GM19397 (cell line): Measurements from ENCODE around the gene PBX3.

Experiments
- ATAC-seq: cut with Tn5 transposase; IDR thresholded peaks from one replicate; pipeline ENCODE4 v1.9.1; 2021; ENCODE audit warnings: mild to moderate bottlenecking, moderate library complexity; ENCODE audit not compliant: unreplicated experiment

PBX3 gene

DNA sequence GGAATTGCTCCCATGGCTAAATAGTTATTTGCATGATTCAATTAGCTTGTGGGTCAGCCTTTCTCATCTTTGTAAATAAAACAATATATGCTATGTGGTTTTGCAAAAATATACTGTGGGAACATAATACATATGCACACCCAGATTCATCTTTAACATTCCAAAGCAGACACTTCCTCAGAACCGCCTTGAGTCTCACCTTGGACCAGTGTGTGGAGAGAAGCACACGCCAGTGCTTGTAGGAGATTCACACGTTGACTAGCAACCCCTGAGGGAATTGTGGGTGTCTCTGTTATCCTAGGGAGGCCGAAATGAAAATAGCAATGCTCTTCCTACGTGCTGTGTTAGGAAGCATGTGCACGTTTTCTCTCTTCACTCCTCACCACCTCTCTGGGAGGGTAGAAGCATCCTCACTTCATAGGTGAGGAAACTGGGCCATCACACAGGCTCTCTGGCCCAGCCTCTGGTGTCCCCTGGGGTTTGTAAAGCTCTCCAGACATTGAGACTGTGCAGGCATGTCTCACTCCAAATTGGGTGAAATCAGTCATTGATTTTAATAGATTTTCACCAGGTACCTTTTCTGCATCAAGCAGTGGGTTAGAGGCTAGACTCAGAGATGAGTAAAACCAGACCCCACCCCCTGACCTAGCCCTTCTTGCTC lies 221.7 kb downstream of the PBX3 start:
- ATAC-seq = no peak

DNA sequence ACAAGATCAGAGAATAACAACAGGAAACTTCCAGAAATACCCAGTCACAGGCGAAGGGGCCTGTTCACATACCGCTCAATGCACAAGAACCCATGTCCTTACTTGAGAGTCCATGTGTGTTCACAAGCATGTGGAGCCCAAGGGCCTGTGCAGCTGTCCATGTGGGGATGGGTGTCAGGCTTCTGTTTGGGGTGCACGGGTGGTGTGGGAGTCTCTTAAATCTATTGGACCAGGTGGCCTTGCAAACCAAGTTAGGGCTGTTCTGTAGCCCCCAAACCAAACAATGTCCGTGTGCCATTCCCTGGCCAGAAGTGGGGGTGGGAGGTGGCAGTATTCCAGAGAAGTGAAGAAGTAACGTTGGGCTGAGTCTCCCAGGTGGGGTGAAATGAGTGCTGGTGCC lies 222.3 kb downstream of the PBX3 start:
- ATAC-seq = no peak

DNA sequence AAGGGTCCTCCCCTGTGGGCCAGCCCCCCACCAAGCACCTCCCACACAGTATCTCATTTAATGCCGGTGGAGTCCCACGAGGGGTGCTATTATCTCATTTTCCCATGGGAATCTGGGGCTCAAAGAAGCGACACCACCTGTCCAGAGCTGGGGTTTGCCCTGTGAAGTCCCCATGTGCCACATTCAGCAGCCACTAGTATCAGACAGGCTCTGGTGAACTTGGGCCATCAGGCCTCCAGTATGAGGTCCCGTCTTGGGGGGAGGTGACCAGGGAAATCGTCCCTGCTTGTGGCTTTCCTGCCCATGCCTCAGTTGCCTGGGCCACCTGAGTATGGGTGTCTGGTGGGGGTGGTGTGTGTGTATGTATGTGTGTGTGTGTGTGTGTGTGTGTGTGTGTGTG lies 222.7 kb downstream of the PBX3 start:
- ATAC-seq = no peak

DNA sequence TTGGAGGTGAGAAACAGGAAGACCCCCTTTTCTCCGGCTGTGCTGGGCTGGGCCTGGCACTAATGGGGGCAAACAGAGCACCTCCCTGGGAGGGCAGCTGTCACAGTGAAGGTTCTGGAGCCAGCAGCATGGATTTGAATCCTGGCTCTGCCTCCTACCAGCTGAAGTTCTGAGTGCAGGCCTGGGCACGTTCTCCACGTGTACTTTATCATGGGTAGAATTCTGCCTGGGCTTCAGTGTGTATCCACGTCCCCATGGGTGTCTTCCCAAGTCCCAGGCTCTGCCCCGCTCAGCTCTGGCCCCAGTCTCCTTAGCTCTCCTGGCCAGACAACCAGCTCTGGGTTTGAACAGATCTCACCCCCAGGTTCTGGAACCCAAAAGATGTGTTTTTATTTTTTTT lies 223.2 kb downstream of the PBX3 start:
- no peak for ATAC-seq

DNA sequence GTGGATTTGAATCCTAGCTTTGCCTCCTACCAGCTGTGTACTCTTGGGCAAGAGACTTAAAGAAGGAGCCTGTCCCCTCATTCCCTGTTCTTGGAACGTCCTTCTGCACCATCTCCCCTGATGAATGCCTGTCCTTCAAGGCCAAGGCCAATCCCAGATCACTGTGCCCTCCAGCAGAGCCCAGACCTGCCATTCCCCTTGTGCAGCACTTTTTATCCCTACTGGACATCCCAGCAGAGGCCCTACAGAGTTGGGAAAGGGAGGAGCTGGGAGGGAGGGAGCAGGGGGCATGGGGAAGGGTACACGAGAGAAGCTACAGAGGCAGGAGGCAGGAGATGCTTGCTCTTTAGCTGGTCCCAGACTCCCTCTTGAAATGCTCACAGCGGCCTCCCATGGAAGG lies 223.9 kb downstream of the PBX3 start:
- ATAC-seq = no peak

DNA sequence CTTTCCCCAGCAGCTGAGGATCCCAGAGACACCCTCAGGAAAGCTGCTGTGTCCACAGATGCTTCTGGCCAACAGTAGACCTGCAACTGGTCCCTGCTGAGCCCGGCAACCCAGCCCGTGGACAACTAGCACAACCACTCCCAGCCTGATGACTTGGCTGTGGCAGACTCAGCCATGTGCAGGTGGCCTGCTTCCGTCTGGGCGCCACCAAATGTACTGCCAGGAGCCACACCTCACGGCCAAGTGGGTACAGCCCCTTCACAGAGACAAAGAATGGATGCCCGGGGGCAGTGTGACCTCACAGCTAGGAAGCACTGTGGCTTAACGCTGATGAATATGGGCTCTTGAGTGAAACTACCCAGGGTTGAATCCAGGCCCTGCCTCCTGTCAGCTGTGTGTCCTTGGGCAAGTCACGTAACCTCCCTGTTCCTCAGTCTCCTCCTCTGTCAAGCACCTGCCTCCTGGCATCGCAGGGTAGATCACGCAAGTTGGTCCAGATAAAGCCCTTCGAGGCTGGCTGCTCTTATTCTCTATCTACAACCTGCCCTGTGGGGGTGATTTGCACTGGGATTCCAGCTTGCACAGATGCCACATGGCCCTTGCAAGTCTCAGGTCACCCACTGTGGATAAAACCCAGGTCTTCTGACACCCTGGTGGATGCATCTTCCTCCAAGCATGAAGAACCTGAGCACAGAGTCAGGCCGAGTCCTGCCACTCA lies 225.0 kb downstream of the PBX3 start:
- ATAC-seq = no peak

DNA sequence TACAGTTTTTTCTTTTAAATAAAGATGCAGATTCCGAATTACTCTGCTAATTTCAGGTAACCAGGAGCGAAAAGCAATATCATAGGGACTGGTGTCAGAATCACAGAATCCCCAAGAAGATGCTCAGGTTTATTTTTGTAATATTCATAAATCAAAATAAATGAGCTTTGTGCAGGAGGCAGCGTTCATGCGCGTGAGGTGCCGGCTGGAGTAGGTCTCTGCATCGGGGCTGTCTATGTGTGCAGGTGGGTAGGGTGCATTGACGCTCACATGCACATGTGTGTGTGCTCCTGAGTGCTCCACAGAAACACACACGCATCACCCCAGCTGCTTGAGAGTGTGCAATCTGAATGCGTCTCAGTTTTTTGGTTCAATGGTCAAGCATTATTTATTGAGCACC lies 226.4 kb downstream of the PBX3 start:
- ATAC-seq = no peak

DNA sequence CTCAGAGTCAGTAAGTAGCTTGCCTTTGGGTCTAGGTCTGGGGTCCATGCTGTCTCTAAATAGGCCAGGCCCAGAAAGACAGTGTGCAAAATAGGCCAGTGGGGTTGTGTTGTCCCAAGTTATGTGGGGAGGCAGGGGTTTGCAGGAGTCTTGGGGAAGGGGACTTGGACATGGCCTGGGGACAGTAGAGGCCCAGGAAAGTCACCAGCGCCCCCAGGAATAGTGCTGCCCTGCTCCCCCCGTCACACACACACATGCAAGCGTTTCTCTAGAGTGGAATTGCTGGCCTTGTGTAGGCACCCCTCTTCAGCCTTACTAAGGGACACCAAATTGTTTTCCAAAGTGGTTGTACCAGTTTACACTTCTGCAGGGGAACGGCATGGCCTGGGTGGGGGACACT lies 227.5 kb downstream of the PBX3 start:
- ATAC-seq = no peak

DNA sequence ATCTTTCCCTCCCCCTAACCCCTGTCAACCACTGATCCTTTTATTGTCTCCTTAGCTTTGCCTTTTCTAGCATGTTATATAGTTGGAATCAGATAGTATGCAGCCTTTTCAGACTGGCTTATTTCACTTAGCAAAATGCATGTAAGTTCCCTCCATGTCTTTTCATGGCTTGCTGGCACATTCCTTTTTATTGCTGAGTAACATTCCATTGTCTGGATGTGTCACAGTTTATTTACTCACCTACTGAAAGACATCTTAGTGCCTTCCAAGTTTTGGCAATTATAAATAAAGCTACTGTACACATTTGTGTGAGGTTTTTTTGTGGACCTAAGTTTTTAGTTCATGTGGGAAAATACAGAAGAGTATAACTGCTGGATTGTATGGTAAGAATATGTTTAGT lies 230.1 kb downstream of the PBX3 start:
- ATAC-seq = no peak

DNA sequence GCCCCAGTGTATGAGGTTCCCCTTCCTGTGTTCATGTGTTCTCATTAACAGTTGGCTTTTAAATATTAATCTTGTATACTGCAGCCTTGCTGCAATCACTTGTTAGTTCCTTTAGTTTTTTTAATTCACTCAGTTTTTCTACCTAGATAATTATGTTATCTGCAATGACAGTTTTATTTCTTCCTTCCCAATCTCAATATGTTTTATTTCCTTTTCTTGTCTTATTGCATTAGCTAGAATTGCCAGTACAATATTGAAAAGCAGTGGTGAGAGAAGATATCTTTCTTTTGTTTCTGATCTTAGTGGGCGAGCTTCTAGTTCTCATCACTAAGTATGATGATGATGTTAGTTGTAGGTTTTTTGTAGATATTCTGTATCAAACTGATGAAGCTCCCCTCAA lies 232.2 kb downstream of the PBX3 start:
- ATAC-seq = no peak

DNA sequence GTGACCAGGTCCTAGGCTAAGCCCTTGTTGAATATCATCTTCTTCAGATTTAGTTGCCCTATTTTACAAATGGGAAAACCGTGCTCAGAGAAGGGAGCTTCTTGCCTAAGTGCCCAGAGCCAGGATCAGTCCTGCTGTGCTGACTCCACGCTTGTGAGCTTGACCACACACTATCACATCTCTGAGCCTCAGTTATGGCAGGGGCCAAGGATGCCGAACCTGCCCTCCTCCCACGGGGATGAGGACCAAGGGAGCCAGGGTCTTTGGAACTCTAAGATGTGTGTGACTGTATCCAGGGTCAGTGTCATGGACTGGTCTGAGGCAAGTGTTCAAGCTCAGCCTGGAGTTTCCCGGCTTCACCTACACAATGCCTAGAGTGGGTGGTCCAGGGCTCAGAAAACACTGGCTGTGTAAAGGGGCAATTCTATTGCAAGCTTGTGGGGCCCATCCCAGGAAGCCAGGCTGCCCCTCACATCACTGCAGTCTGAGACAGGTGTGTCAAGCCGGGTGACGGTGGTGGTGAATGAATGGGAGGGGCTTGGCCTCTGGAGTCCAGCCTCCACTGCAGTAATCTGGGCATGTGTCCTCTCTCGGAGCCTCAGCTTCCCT lies 235.7 kb downstream of the PBX3 start:
- ATAC-seq = no peak

DNA sequence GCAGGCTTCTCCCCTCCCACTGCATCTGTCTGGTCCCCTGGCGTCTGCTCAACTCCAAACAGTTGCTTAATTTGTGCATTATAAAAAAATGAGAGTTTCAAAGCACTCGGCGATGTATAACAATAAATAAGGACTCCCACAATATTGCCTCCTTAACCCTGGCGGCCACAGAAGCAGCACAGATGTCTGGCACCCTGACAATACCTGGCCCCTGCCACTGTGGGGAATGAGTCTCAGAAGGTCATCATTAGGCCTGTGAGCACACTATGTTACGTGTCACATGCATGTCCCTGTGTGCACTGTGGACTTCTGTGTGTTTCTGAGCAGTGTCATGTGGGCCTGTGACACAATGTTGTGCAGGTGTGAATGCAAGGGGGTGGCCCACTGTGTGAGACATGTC lies 236.5 kb downstream of the PBX3 start:
- ATAC-seq = no peak

DNA sequence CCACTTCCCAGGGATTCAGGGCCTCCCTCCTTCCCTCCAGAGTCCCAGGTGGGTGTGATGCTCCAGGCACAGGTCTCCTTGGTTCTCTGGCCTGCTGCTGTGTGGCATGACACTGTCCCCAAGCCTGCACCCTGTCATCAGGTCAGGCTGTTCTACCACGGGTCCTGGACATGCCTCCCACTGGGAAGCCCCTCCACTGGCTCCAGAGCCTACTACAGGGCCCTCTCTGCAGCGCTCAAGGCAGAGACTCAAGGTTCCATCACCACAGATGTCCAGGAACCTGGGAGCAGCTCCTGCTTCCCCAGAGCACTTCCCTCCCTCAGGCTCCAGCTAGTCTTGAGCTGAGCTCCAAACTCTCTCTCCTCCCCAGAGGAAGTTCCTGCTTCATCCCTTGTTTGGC lies 237.3 kb downstream of the PBX3 start:
- ATAC-seq = no peak

DNA sequence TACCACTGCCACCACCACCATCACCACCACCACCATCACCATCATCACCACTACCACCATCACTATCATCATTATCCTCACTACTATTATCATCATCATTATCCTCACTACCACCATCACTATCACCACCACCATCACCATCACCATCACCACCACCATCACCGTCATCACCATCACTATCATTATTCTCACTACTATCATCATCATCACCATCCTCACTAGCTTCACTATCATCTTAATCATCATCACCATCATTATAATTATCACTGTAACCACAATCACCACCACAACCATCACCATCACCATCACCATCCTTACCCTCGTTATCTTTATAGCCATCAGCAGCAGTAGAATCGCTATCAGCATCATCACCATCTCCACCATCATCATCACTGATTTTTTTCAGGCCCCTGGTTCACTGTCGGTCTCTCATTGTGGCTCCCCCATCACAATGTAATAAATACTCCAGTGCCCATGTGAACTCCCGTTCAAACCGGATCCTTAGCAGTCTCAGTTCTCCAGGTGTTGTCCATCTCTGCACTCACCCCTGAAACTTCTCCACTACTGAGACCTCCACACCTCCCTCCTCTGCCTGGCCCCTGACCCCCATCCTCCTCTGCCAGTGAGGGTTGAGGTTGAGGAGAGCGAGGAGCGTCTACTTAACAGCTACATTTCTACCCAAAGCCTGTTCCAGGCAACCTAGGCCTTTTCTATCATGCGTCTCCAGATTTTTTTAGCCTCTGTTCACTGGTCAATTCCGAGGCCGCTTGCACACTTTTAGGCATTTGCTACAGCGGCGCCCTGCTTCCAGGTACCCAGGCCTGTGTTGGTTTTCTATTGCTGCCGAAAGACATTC lies 238.2 kb downstream of the PBX3 start:
- ATAC-seq = no peak

DNA sequence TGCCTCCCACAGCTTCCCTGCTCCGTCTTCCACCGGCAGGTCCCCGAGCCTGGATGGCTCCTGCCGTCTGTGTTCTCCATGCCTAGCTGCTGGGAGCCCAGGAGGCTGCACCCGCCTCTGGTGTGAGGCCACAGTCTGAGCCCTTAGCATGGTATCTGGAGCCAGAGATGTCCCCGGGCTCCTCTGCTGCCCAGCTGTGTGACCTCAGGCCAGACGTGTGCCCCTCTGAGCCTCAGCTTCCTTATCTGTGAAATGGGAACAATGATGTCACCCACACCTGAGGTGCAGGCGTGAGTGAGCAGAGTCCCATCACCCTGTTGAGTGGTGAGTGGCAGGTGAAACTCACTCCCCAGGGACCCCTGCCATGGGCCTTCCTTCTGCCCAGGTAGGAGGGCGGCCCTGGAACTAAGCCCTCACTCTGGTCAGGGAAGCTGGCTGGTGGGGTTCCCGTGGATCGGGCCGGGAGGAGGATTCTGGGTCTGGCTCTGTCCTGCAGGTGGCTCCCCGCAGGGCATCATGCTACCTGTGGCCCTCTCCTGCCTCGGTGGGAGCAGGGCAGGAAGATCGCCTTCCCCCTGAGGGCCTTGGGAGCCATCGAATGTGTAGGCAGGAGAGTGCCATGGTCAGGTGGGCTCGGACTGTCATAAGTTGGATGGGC lies 239.0 kb downstream of the PBX3 start:
- ATAC-seq = no peak

DNA sequence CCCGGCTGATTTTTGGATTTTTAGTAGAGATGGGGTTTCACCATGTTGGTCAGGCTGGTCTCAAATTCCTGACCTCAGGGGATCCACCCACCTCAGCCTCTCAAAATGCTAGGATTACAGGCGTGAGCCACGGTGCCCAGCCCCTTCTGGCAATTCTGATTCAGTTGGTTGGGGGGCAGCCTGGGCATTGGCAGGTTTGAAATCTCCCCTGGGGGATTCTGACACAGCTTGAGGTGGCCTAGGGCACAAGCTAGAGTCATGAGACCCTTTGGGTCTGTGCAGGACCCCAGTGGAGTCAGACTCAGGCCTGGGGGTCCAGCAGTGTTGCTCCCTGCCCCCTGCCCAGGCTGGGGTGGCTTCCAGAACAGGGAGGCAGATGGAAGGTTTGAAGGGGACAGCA lies 239.8 kb downstream of the PBX3 start:
- no peak for ATAC-seq

DNA sequence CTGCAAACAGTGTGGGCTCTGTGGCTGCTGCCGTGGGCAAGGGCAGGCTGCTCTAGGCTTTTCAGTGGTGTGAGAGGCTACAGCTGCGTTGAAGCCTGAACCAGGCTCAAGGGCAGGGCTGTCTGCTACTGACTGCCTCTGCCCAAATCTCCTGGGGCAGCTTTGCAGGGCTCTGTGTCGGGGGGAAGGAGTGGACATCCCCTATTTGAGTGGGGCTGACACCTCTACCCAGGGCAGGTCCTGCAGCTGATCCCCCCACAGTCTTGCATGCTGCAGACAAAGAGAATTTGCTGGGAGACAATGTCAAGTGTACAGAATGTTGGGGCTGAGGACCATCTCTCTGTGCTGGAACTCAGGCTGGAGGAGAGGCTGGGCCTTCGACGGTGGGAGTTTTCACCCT lies 240.2 kb downstream of the PBX3 start:
- no peak for ATAC-seq

DNA sequence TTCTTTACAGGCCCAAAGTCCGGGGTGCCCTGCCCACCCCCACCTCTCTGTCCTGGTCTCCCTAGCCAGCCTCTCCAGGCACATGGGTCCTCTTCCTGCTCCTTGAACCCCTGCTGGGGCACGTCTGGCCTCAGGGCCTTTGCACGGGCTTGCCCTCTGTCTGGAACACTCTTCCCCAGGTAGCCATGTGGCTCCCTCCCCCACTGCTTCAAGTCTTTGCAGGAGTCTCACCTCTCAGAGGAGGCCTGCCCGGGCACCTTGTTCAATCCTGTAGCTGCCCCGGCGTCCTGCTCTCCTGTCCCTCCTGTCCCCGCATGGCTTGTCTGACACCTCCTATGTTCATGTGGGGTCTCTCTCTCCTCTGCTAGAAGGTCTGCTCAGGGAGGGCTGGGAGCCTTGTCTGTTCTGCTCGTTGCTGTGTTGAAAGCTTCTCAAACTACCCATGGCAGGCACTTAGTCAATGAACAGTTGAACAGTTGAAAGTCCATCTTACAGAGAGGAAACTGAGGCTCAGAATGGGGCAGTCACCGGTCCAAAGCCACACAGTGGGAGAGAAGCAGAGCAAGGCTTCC lies 241.4 kb downstream of the PBX3 start:
- ATAC-seq = no peak

DNA sequence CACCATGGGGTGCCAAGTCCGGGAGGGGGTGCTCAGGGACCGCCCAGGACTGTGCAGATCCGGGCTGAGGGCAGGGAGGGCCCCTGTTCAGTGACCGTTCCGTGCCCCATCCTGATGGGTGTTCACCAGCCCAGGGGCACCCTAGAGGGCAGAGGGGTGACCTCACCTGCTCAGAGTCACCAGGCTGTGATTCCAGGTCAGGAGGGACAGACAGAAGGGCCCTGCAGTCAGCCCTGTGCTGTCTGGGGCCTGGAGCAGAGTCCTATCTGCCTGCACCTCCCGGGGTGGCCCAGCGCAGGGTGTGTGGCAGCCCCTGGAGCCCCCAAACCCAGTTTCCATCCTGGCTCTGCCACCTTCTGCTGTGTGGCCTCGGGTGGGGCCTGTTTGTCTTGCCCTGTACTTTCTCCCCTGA lies 241.9 kb downstream of the PBX3 start:
- no peak for ATAC-seq

DNA sequence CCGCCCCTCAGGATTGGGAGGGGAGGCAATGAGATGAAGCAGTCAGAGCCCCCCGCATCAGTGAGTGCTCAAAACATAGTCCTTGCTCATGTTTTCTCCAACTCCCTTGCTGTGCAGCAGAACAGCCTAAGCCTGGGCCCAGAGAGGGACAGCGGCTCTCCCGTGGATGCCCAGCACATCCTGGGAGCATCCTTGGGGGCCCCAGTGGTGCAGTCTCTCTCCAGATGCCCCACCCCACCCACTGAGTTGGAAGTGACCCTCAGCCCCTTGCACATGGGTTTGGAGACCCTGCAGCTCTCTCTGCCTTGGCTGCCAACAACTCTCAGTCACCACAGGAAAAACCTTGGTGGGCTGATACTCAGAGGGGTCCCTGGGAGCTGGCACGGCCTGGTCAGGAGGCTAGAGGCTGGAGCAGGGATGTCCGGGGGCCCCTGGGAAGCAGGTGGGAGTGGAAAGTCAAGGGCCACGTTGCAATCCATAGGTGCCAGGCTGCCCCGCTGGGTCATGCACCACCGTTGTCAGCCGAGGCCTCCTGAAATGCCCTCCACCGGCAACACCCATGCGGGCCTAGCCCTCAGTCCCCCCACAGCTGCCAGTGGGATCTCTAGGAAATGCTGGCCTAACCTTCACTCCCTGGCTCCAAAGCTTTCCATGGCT lies 242.5 kb downstream of the PBX3 start:
- no peak for ATAC-seq
